MCF 10A (cell line): ENCODE measurements around the gene SCARB1. TPM values are rescaled to one million over a fixed set of nuclear protein-coding genes. Genes with fewer than 3 reads are reported as not detected.

Experiments
- BruUV-seq: library from RNA; stranded (reverse); fragments of 400-500 nt; replicated peaks from 2 replicates; lab custom pipeline; 2021; lab: Mats Ljungman, UMichigan
- CTCF ChIA-PET: fragments of 300-600 bp; sonication (Branson Sonifier 250); formaldehyde crosslinking; extraction: SDS; loops from one replicate; lab custom pipeline; 2021; ENCODE audit warnings: antibody characterized with exemption, inconsistent platforms; lab: Yijun Ruan, JAX
- POLR2A ChIA-PET: fragments of 300-600, 350-650 bp; sonication (Branson Sonifier 250); formaldehyde crosslinking; extraction: SDS; loops from one replicate; lab custom pipeline; 2020; ENCODE audit warnings: antibody characterized with exemption, inconsistent platforms; lab: Yijun Ruan, JAX
- DNase-seq: peaks from one replicate; pipeline ENCODE4 v3.0.0-alpha.2; 2018; ENCODE audit not compliant: unreplicated experiment
- H3K27ac Mint-ChIP-seq: one replicate; pipeline ENCODE4 v1.8.0; 2022; ENCODE audit warnings: mild to moderate bottlenecking, low read depth, mixed read lengths; ENCODE audit not compliant: unreplicated experiment
- H3K27me3 Mint-ChIP-seq: one replicate; pipeline ENCODE4 v1.8.0; 2022; ENCODE audit warnings: mixed read lengths; ENCODE audit not compliant: insufficient read depth, unreplicated experiment
- H3K36me3 Mint-ChIP-seq: one replicate; pipeline ENCODE4 v1.8.0; 2022; ENCODE audit warnings: mild to moderate bottlenecking, moderate library complexity, mixed read lengths; ENCODE audit not compliant: insufficient read depth, unreplicated experiment
- H3K4me1 Mint-ChIP-seq: one replicate; pipeline ENCODE4 v1.8.0; 2022; ENCODE audit warnings: mixed read lengths; ENCODE audit not compliant: insufficient read depth, unreplicated experiment
- H3K4me3 Mint-ChIP-seq: one replicate; pipeline ENCODE4 v1.8.0; 2022; ENCODE audit warnings: mild to moderate bottlenecking, moderate library complexity, mixed read lengths; ENCODE audit not compliant: unreplicated experiment
- H3K9me3 Mint-ChIP-seq: one replicate; pipeline ENCODE4 v1.8.0; 2022; ENCODE audit warnings: mixed read lengths; ENCODE audit not compliant: unreplicated experiment
- CTCF ChIP-seq: fragments of 200-600 bp; IDR thresholded peaks from one replicate; pipeline ENCODE4 v1.8.0; 2022; ENCODE audit warnings: antibody characterized with exemption, mild to moderate bottlenecking; ENCODE audit not compliant: unreplicated experiment
- intact Hi-C: fragments of 100-400 bp; cut with micrococcal nuclease; formaldehyde crosslinking; loops from 2 replicates; pipeline ENCODE4 v1.14.1; 2022
- total RNA-seq: library from RNA; stranded (reverse); gene quantifications from 2 replicates; pipeline ENCODE4 v1.2.3, GENCODE V29; 2022

SCARB1 gene
- total RNA-seq, 1 experiment from 2014 or later: 71.0 TPM

- H3K36me3 Mint-ChIP-seq: no peaks in the 10 kb centered on the region
- no peak overlapping the region for H3K27ac Mint-ChIP-seq
- no TSS peak for BruUV-seq
- DNase-seq: no peak
- POLR2A ChIA-PET: interaction anchor here (0.9 kb wide), 2 partner anchors 30 to 36 kb away, joined by 3 read pairs; partner anchors contain the start of gene UBC
- peaks cover 7% of the 10 kb centered on the region for H3K4me1 Mint-ChIP-seq
- no peaks in the 10 kb centered on the region for H3K9me3 Mint-ChIP-seq
- intact Hi-C loops: no loop called here
- no peak for TF ChIP-seq CTCF
- H3K4me3 Mint-ChIP-seq: no peak overlapping the region
- CTCF ChIA-PET: no interaction called here
- no peaks in the 10 kb centered on the region for H3K27me3 Mint-ChIP-seq
Observed at GRCh38 chr12:124878795-124879516, 15.3 kb upstream of the SCARB1 start.

GRCh38 chr12:124877423-124877822 lies 13.8 kb upstream of the SCARB1 start:
- Mint-ChIP-seq H3K4me3 (no peak overlapping the region), H3K27me3 (no peaks in the 10 kb centered on the region), H3K4me1 (no peaks in the 10 kb centered on the region), H3K36me3 (no peaks in the 10 kb centered on the region), H3K9me3 (no peaks in the 10 kb centered on the region), H3K27ac (no peak overlapping the region)
- ChIA-PET CTCF (no interaction called here), POLR2A (interaction anchor here (1.0 kb wide), 1 partner anchor 25 kb away, joined by 3 read pairs; no protein-coding TSS in a partner anchor)
- intact Hi-C loops: no loop called here
- DNase-seq: no peak
- TF ChIP-seq CTCF: no peak
- no TSS peak for BruUV-seq

- no peak for TF ChIP-seq CTCF
- ChIA-PET CTCF (no interaction called here), POLR2A (interaction anchor here (0.7 kb wide), 1 partner anchor 14 kb away, joined by 3 read pairs; no protein-coding TSS in a partner anchor)
- Mint-ChIP-seq H3K36me3 (no peaks in the 10 kb centered on the region), H3K27ac (no peak overlapping the region), H3K27me3 (no peaks in the 10 kb centered on the region), H3K4me3 (no peak overlapping the region), H3K4me1 (no peaks in the 10 kb centered on the region), H3K9me3 (no peaks in the 10 kb centered on the region)
- intact Hi-C loops: no loop called here
- BruUV-seq: no TSS peak
- DNase-seq: no peak
Observed at GRCh38 chr12:124876171-124876570, 12.5 kb upstream of the SCARB1 start.

- ChIA-PET CTCF (no interaction called here), POLR2A (interaction anchor here (1.0 kb wide), 1 partner anchor 42 kb away, joined by 4 read pairs; no protein-coding TSS in a partner anchor)
- H3K4me3 Mint-ChIP-seq: no peak overlapping the region
- no peaks in the 10 kb centered on the region for H3K4me1 Mint-ChIP-seq
- no peaks in the 10 kb centered on the region for H3K27me3 Mint-ChIP-seq
- H3K36me3 Mint-ChIP-seq: no peaks in the 10 kb centered on the region
- H3K9me3 Mint-ChIP-seq: no peaks in the 10 kb centered on the region
- no peak overlapping the region for H3K27ac Mint-ChIP-seq
- no peak for DNase-seq
- BruUV-seq: no TSS peak
- intact Hi-C loops: no loop called here
- TF ChIP-seq CTCF: no peak
Observed at GRCh38 chr12:124875803-124876132, 12.1 kb upstream of the SCARB1 start.
